Activated CD4-positive, alpha-beta T cell treated with anti-CD3 and anti-CD28 coated beads, Interleukin-2, Interleukin-6, amounts not matched to agents 100 ng/mL and 50 ng/mL, durations not matched to agents 16 hours and 8 hours (primary cell): ENCODE data around the gene OR2A2.

Source experiments
- DNase-seq: peaks from one replicate; pipeline ENCODE4 v3.0.0-alpha.2; 2020

The OR2A2 gene

GRCh38 chr7:144144426-144144825 lies 35.0 kb downstream of the OR2A2 start:
- no peak for DNase-seq

GRCh38 chr7:144148224-144148827 lies 38.9 kb downstream of the OR2A2 start:
- DNase-seq, result no peak

GRCh38 chr7:144158861-144159260 lies 49.5 kb downstream of the OR2A2 start:
- DNase-seq, result no peak
